HEK293T (cell line): ENCODE data around the gene GRID1.

Source experiments
- CTCF ChIA-PET: fragments of 350-600 bp; formaldehyde crosslinking; extraction: SDS; loops from one replicate; lab custom pipeline; 2021; ENCODE audit warnings: antibody characterized with exemption, inconsistent platforms; lab: Yijun Ruan, JAX
- POLR2A ChIA-PET: fragments of 350-600 bp; formaldehyde crosslinking; extraction: SDS; loops from one replicate; lab custom pipeline; 2020; ENCODE audit warnings: antibody characterized with exemption, inconsistent platforms; lab: Yijun Ruan, JAX
- DNase-seq: peaks from one replicate; pipeline ENCODE4 v3.0.0; 2012; ENCODE audit warnings: mixed read lengths; ENCODE audit errors: extremely low spot score
- ARNT ChIP-seq: fragments of 450-650 bp; IDR thresholded peaks from 2 replicates; pipeline ENCODE4 v1.6.1; 2017; ENCODE audit warnings: mild to moderate bottlenecking
- BHLHE40 ChIP-seq: fragments of 450-650 bp; IDR thresholded peaks from 2 replicates; pipeline ENCODE4 v1.6.1; 2016; ENCODE audit warnings: mild to moderate bottlenecking, moderate library complexity, borderline replicate concordance
- CTBP1 ChIP-seq: fragments of 450-650 bp; IDR thresholded peaks from 2 replicates; pipeline ENCODE4 v1.6.1; 2016; ENCODE audit warnings: borderline replicate concordance
- ELF4 ChIP-seq: fragments of 450-650 bp; IDR thresholded peaks from 2 replicates; pipeline ENCODE4 v1.6.1; 2017; ENCODE audit warnings: antibody characterized with exemption
- FOXA1 ChIP-seq: fragments of 450-650 bp; IDR thresholded peaks from 2 replicates; pipeline ENCODE4 v1.6.1; 2016; ENCODE audit warnings: mild to moderate bottlenecking
- FOXK2 ChIP-seq: fragments of 450-650 bp; IDR thresholded peaks from 2 replicates; pipeline ENCODE4 v1.6.1; 2016; ENCODE audit warnings: mild to moderate bottlenecking
- FOXM1 ChIP-seq: fragments of 450-650 bp; IDR thresholded peaks from 2 replicates; pipeline ENCODE4 v1.6.1; 2017; ENCODE audit warnings: mild to moderate bottlenecking, borderline replicate concordance
- HDGF ChIP-seq: fragments of 450-650 bp; IDR thresholded peaks from 2 replicates; pipeline ENCODE4 v1.6.1; 2017; ENCODE audit warnings: antibody characterized with exemption, borderline replicate concordance
- L3MBTL2 ChIP-seq: fragments of 450-650 bp; conservative IDR thresholded peaks from 2 replicates; pipeline ENCODE4 v1.6.1; 2016; ENCODE audit warnings: mild to moderate bottlenecking
- LEF1 ChIP-seq: fragments of 450-650 bp; IDR thresholded peaks from 2 replicates; pipeline ENCODE4 v1.6.1; 2017; ENCODE audit warnings: mild to moderate bottlenecking, borderline replicate concordance
- NFRKB ChIP-seq: fragments of 450-650 bp; IDR thresholded peaks from 2 replicates; pipeline ENCODE4 v1.6.1; 2016; ENCODE audit warnings: mild to moderate bottlenecking, moderate library complexity
- SP1 ChIP-seq: fragments of 450-650 bp; IDR thresholded peaks from 2 replicates; pipeline ENCODE4 v1.6.1; 2017
- SUZ12 ChIP-seq: fragments of 450-650 bp; IDR thresholded peaks from 2 replicates; pipeline ENCODE4 v1.6.1; 2016; ENCODE audit warnings: mild to moderate bottlenecking
- TARDBP ChIP-seq: fragments of 450-650 bp; IDR thresholded peaks from 2 replicates; pipeline ENCODE4 v1.6.1; 2016
- ZNF384 ChIP-seq: fragments of 450-650 bp; IDR thresholded peaks from 2 replicates; pipeline ENCODE4 v1.6.1; 2016
- TF ChIP-seq, protein P1 (sequence below): fragments of 450-650 bp; IDR thresholded peaks from 2 replicates; pipeline ENCODE4 v1.6.1; 2016

GRID1 gene

DNA sequence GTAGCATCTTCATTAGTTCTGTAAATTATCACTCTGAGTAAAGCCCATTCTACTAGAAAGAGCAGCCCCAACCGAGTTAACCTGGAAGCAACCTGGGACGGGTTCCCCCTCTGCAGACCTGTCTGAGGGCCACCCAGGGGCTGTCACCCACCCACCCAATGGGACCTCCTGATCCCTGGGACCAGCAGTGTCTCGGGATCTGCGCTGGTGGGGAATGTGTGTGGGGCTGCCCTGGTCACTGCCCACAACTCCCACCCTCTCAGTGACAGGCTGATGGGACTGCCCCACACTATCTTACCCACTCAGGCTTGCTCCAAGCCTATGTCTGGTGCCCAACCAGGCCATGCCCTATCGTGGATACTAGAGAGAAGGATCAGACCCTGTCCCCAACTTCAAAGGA lies 215.0 kb downstream of the GRID1 start:
- POLR2A ChIA-PET: no interaction called here
- TF ChIP-seq SP1 (no peak), BHLHE40 (no peak), L3MBTL2 (no peak), ZNF384 (no peak), TARDBP (no peak), LEF1 (no peak), HDGF (no peak)
- CTCF ChIA-PET: no interaction called here
- no peak for DNase-seq

DNA sequence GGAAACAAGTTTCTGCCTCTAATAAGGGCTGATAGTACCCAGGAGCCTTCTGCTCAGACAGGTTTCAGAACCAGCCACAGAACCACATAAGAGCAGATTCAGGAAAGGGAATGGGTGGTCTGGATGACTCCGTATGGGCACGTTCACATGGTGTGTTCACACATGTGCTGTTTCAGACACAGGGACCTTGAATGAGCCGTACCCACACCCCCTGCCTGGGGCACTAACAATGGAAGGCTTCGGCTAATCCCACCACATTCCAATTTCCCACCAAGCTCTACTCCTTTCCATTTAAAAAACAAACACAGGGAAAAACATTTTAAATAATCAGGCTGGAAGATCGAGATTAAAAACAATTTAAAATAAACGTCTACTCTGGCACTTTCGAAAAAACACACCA lies 217.3 kb downstream of the GRID1 start:
- ChIA-PET POLR2A (no interaction called here), CTCF (interaction anchor here (1.6 kb wide), 1 partner anchor 10 kb away, joined by 6 read pairs; no protein-coding TSS in a partner anchor)
- DNase-seq: no peak
- TF ChIP-seq LEF1 (no peak), FOXK2 (no peak), BHLHE40 (no peak), TARDBP (no peak), L3MBTL2 (no peak), ZNF384 (no peak), SUZ12 (no peak), CTBP1 (no peak), ARNT (no peak)
- TF ChIP-seq, protein P1, sequence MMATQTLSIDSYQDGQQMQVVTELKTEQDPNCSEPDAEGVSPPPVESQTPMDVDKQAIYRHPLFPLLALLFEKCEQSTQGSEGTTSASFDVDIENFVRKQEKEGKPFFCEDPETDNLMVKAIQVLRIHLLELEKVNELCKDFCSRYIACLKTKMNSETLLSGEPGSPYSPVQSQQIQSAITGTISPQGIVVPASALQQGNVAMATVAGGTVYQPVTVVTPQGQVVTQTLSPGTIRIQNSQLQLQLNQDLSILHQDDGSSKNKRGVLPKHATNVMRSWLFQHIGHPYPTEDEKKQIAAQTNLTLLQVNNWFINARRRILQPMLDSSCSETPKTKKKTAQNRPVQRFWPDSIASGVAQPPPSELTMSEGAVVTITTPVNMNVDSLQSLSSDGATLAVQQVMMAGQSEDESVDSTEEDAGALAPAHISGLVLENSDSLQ: no peak

DNA sequence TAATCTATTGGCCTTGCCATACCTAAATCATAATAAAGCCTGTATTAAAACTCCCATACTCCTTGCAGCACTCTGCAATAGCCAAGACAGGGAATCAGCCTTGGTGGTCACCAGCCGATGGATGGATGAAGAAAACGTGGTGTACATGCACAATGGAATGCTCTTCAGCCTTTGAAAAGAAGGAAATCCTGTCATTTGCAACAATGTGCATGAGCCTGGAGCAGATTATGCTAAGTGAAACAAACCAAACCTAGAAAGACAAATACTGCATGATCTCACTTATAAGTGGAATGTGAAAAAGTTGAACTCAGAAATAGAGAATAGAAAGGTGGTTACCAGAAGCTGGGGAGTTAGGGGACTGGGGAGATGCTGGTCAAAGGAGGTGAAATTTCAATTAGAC lies 218.5 kb downstream of the GRID1 start:
- DNase-seq: no peak
- ChIA-PET CTCF (no interaction called here), POLR2A (no interaction called here)
- no peak for TF ChIP-seq SP1
- TF ChIP-seq TARDBP: no peak
- no peak for TF ChIP-seq ELF4
- no peak for TF ChIP-seq NFRKB
- TF ChIP-seq FOXM1: no peak
- no peak for TF ChIP-seq HDGF
- TF ChIP-seq FOXA1: no peak
- no peak for TF ChIP-seq L3MBTL2
- TF ChIP-seq CTBP1: no peak
- no peak for TF ChIP-seq SUZ12
- no peak for TF ChIP-seq BHLHE40
- TF ChIP-seq, protein P1: no peak
- no peak for TF ChIP-seq FOXK2
- no peak for TF ChIP-seq LEF1
- TF ChIP-seq ZNF384: no peak
- no peak for TF ChIP-seq ARNT

DNA sequence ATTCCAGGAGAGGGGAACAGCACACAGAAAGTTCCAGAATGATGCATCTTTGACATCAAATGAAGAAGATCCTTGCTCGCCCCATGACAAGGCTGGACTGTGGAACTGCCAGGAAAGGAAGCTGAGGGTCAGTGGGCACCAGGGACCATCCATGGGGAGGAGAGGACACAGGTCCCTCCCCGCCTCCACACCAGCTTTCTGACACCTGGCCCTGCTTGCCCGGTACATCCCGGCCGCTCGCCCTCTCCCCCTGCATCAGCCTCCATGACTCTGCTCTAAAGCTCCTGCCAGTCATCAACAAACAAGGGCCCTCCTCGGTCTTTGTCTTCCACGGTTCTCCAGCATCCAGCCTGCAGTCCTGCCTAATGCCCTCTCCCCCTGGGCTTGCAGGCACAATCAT lies 222.3 kb downstream of the GRID1 start:
- CTCF ChIA-PET: no interaction called here
- TF ChIP-seq FOXK2: no peak
- TF ChIP-seq LEF1: no peak
- no peak for TF ChIP-seq ARNT
- no peak for TF ChIP-seq FOXM1
- TF ChIP-seq BHLHE40: no peak
- no peak for TF ChIP-seq HDGF
- no peak for TF ChIP-seq ELF4
- TF ChIP-seq ZNF384: no peak
- no peak for TF ChIP-seq FOXA1
- TF ChIP-seq SP1: no peak
- TF ChIP-seq TARDBP: no peak
- TF ChIP-seq CTBP1: no peak
- TF ChIP-seq, protein P1: no peak
- POLR2A ChIA-PET: no interaction called here
- no peak for DNase-seq

DNA sequence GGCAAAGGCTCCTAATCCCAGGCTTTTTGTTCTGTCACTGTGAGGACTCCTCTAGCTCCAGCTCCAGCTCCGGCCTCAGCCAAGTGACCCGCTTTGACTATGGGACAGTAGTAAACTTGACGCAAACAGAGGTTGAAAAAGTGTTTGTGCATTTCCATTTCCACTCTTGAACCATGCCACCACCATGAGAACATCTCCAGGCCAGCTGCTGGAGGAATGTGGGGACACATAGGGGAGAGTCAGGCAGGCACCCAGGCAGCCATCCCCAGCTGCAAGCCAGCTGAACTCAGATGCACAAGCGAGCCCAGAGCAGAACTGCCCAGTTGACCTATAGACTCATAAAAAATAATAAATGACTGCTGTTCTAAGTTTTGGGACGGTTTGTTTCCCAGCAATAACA lies 224.7 kb downstream of the GRID1 start:
- CTCF ChIA-PET: no interaction called here
- POLR2A ChIA-PET: no interaction called here
- DNase-seq: no peak
- no peak for TF ChIP-seq SP1
- TF ChIP-seq ARNT: no peak
- TF ChIP-seq TARDBP: no peak
- no peak for TF ChIP-seq FOXK2
- TF ChIP-seq FOXM1: no peak
- no peak for TF ChIP-seq ZNF384
- no peak for TF ChIP-seq LEF1
- TF ChIP-seq NFRKB: no peak
- TF ChIP-seq, protein P1: no peak
- TF ChIP-seq ELF4: no peak
- no peak for TF ChIP-seq BHLHE40
- no peak for TF ChIP-seq SUZ12
- no peak for TF ChIP-seq HDGF
- no peak for TF ChIP-seq CTBP1
- TF ChIP-seq L3MBTL2: no peak
- TF ChIP-seq FOXA1: no peak
